Measurements from ENCODE around the gene CISTR.

The CISTR gene

GRCh38 chr12:53712059-53712643 lies 39.6 kb downstream of the CISTR start:
- DNase-seq = no peak

- DNase-seq = no peak
Measured at GRCh38 chr12:53710091-53710490, 41.7 kb downstream of the CISTR start.

GRCh38 chr12:53709671-53710070 lies 42.1 kb downstream of the CISTR start:
- DNase-seq = no peak

DNA sequence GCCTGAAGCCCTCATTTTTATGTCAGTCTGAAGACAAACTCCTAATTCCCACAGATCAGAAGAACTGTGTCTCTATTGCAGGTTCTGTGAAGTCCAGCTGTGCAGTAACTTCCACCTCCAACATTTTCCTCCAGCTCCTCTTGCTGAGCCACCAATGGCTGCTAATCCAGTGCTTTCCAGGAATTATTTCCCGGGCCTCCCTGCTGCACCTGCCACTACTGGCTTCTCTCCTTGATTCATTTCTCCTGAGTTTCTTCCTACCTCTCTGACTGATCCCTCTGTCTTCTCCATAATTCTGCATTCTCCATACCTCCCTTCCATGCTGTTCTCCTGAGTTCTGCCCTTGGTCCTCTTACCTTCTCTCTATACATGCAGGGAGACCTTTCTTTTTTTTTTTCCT lies 45.7 kb downstream of the CISTR start:
- no peak for DNase-seq

DNA sequence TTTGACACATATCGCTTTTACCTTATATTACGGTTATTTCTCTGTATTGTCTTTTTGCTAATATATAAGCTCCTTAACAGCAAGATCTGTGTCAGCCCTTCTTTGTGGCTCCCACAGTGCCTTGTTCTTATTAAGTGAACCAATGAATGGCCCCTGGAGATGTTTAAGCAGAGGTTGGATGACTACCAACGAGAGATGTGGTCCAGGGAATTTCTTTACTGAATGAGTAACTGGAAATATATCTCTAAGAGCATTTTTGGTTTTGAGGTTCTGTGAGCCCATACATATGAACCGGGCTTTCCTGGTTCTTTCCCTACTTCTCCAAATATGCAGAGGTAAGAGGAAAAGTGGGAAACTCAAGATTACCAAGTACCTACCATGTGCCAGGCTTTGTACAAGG lies 48.0 kb downstream of the CISTR start:
- DNase-seq = no peak

GRCh38 chr12:53701518-53702264 lies 50.1 kb downstream of the CISTR start:
- peak; percentile 22 for DNase-seq

DNA sequence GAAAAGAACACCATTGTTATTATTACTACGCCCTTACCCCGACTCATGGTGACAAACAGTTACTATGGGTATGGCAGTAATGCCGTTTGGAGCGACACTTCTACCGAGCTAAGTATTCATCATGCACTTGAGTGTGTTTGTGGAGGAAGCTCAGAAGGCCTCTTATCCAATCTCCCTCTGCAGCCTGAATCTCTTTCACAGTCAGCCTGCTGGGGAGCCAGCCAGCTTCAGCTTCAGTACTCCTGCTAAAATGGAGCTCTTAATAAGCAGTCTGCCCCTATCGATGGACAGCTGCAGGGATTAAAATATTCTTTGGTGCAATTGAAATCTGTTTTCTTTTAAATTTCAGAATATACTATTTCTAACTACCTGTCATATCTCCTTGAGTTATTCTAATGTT lies 51.2 kb downstream of the CISTR start:
- DNase-seq = no peak

GRCh38 chr12:53699678-53700025 lies 52.1 kb downstream of the CISTR start:
- DNase-seq = no peak

- DNase-seq = no peak
Measured at GRCh38 chr12:53698948-53699677, 52.7 kb downstream of the CISTR start.

DNA sequence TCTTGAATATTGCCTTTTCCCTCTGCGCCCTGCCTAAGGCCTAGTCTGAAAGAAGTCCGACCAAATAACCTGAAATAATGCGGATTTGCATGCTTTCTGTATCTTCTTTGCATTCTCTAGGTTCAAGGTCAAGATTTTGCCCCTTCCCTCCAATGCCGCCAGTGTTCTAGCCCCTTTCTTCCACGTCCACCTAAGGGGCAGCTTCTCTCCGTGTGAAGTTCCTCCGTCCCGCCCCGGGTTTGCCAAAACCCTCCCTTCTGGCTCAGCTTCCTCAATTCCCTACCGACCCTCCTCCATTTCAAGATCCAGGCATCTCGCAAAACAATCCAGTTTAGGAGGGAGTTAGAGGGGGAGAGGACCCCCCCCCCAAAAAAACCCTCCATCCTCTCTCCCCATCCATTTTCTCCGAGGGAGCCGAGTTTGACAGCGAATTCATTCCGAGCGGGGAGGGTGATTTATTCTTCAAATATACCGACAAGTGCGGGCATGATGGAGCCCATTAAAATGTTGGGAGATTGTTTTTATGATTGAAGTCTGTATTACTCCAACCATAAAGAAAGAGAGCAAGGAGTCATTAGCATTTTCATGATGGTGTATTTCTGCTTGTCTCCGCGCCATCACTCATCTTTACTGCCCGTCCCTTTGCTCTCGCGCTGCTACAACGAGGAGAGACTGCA lies 55.0 kb downstream of the CISTR start:
- no peak for DNase-seq
